ENCODE data around the gene CADPS. TPM values are rescaled to one million over a fixed set of nuclear protein-coding genes. Genes with fewer than 3 reads are reported as not detected.

Gene CADPS
- total RNA-seq, 2 donors from 2014 or later = 11.7 to 20.8 TPM

- H3K9me3 ChIP-seq (ENCODE audit: control insufficient read depth, low read length) = no peaks in the 10 kb centered on the region
- H3K27ac Mint-ChIP-seq = no peak overlapping the region
- H3K9me3 Mint-ChIP-seq = no peaks in the 10 kb centered on the region
- no peaks in the 10 kb centered on the region for H3K4me1 Mint-ChIP-seq
- no peak overlapping the region for H3K27ac ChIP-seq (ENCODE audit: low read depth, low read length)
- H3K27me3 ChIP-seq (ENCODE audit: control insufficient read depth, insufficient read depth, low read length, poor library complexity, severe bottlenecking) = no peaks in the 10 kb centered on the region
- no peak for DNase-seq
- TF ChIP-seq CTCF (conservative IDR thresholded peaks at IDR 0.05) = no peak
- H3K36me3 ChIP-seq (ENCODE audit: control insufficient read depth, insufficient read depth, low read length) = no peaks in the 10 kb centered on the region
- no peak overlapping the region for H3K4me3 ChIP-seq (ENCODE audit: low read length)
- WGBS, 2 experiments (ENCODE audit: insufficient coverage in 1 of 2, insufficient read length in 1 of 2) = 94% methylated on average over 7 to 8 of the region's 8 CpGs
- H3K9ac ChIP-seq (ENCODE audit: extremely low read depth, low read length, poor library complexity, severe bottlenecking) = no peak overlapping the region
- no peaks in the 10 kb centered on the region for H3K27me3 Mint-ChIP-seq (ENCODE audit: insufficient read depth)
- no peaks in the 10 kb centered on the region for H3K4me1 ChIP-seq (ENCODE audit: control insufficient read depth, insufficient read depth, low read length)
- no peaks in the 10 kb centered on the region for H3K36me3 Mint-ChIP-seq (ENCODE audit: low read depth)
- no peak overlapping the region for H3K4me3 Mint-ChIP-seq
These were observed 119.9 kb downstream of the CADPS start for GRCh38 chr3:62755285-62755684.

- DNase-seq = no peak
- Histone ChIP-seq H3K9me3 (ENCODE audit: control insufficient read depth, low read length) (no peaks in the 10 kb centered on the region), H3K9ac (ENCODE audit: extremely low read depth, low read length, poor library complexity, severe bottlenecking) (no peak overlapping the region), H3K4me3 (ENCODE audit: low read length) (no peak overlapping the region), H3K36me3 (ENCODE audit: control insufficient read depth, insufficient read depth, low read length) (no peaks in the 10 kb centered on the region), H3K4me1 (ENCODE audit: control insufficient read depth, insufficient read depth, low read length) (no peaks in the 10 kb centered on the region), H3K27ac (ENCODE audit: low read depth, low read length) (no peak overlapping the region), H3K27me3 (ENCODE audit: control insufficient read depth, insufficient read depth, low read length, poor library complexity, severe bottlenecking) (no peaks in the 10 kb centered on the region)
- H3K27me3 Mint-ChIP-seq (ENCODE audit: insufficient read depth) = no peaks in the 10 kb centered on the region
- H3K36me3 Mint-ChIP-seq (ENCODE audit: low read depth) = no peaks in the 10 kb centered on the region
- no peak overlapping the region for H3K4me3 Mint-ChIP-seq
- H3K27ac Mint-ChIP-seq = no peak overlapping the region
- no peaks in the 10 kb centered on the region for H3K9me3 Mint-ChIP-seq
- TF ChIP-seq CTCF (conservative IDR thresholded peaks at IDR 0.05) = no peak
- no peaks in the 10 kb centered on the region for H3K4me1 Mint-ChIP-seq
- WGBS, 2 experiments (ENCODE audit: insufficient coverage in 1 of 2, insufficient read length in 1 of 2) = 92% methylated on average over 2 of the region's 2 CpGs; no CpG with 5 or more reads in 1 of the 2 experiments
These were observed 125.6 kb downstream of the CADPS start for GRCh38 chr3:62749657-62750056.

GRCh38 chr3:62749130-62749529, 126.1 kb downstream of the CADPS start:
- TF ChIP-seq CTCF (conservative IDR thresholded peaks at IDR 0.05) = no peak
- Histone ChIP-seq H3K27ac (ENCODE audit: low read depth, low read length) (no peak overlapping the region), H3K27me3 (ENCODE audit: control insufficient read depth, insufficient read depth, low read length, poor library complexity, severe bottlenecking) (no peaks in the 10 kb centered on the region), H3K36me3 (ENCODE audit: control insufficient read depth, insufficient read depth, low read length) (no peaks in the 10 kb centered on the region), H3K9ac (ENCODE audit: extremely low read depth, low read length, poor library complexity, severe bottlenecking) (no peak overlapping the region), H3K4me1 (ENCODE audit: control insufficient read depth, insufficient read depth, low read length) (no peaks in the 10 kb centered on the region), H3K9me3 (ENCODE audit: control insufficient read depth, low read length) (no peaks in the 10 kb centered on the region), H3K4me3 (ENCODE audit: low read length) (no peak overlapping the region)
- no peaks in the 10 kb centered on the region for H3K36me3 Mint-ChIP-seq (ENCODE audit: low read depth)
- H3K4me1 Mint-ChIP-seq = no peaks in the 10 kb centered on the region
- 92 to 98% methylated on average over 4 of the region's 4 CpGs for WGBS, 2 experiments (ENCODE audit: insufficient coverage in 1 of 2, insufficient read length in 1 of 2)
- no peak overlapping the region for H3K4me3 Mint-ChIP-seq
- H3K9me3 Mint-ChIP-seq = no peaks in the 10 kb centered on the region
- no peaks in the 10 kb centered on the region for H3K27me3 Mint-ChIP-seq (ENCODE audit: insufficient read depth)
- no peak for DNase-seq
- H3K27ac Mint-ChIP-seq = no peak overlapping the region

Data from endodermal cell (in vitro differentiated cells).